HepG2 (cell line): ENCODE results near the gene EDAR. TPM values are rescaled to one million over a fixed set of nuclear protein-coding genes. Genes with fewer than 3 reads are reported as not detected.

Source experiments
- ATAC-seq: fragments of 200-7000 bp; cut with Tn5 transposase; 3 replicates; pipeline ENCODE4 v1.9.1; 2020; ENCODE audit warnings: mild to moderate bottlenecking, moderate library complexity
- BruUV-seq: library from RNA; stranded (reverse); fragments of 400-500 nt; replicated peaks from 2 replicates; lab custom pipeline; 2021; lab: Mats Ljungman, UMichigan
- CTCF ChIA-PET: fragments of 300-600 bp; formaldehyde crosslinking; extraction: SDS; loops from one replicate; lab custom pipeline; 2021; ENCODE audit warnings: low total read pairs, inconsistent platforms, low intra/inter-chr PET ratio; lab: Yijun Ruan, JAX
- POLR2A ChIA-PET: fragments of 350-600 bp; sonication (Branson Sonifier 250); formaldehyde crosslinking; loops from one replicate; lab custom pipeline; 2020; ENCODE audit warnings: antibody characterized with exemption, inconsistent platforms; lab: Yijun Ruan, JAX
- DNase-seq: peaks from one replicate; pipeline ENCODE4 v3.0.0-alpha.2; 2015; ENCODE audit warnings: low spot score
- FAIRE-seq: peaks from 3 replicates; lab custom pipeline; 2011; peaks lifted over from hg19 to GRCh38; lab: Jason Lieb, UNC
- H2AFZ ChIP-seq: one replicate; pipeline ENCODE4 v1.6.1; 2011; ENCODE audit warnings: low read length, inconsistent platforms
- H3K27ac ChIP-seq: fragments of 300-600 bp; 3 replicates; pipeline ENCODE4 v1.8.0; 2011; ENCODE audit warnings: mixed run types, mild to moderate bottlenecking, mixed read lengths, low read length, inconsistent platforms; ENCODE audit not compliant: insufficient read depth; ENCODE audit errors: extremely low read length
- H3K27me3 ChIP-seq, 2 experiments: fragments of 200-600 bp in 1 of 2; 2 replicates in 1 of 2; 3 replicates in 1 of 2; pipeline versions ENCODE4 v1.6.0 to v1.8.0; 2011; ENCODE audit warnings: low read length in 2 of 2, mild to moderate bottlenecking in 2 of 2, moderate library complexity in 2 of 2, inconsistent platforms in 1 of 2; ENCODE audit not compliant: insufficient read depth in 2 of 2, control insufficient read depth in 1 of 2
- H3K36me3 ChIP-seq, 2 experiments: fragments of 200-600 bp in 1 of 2; replicated peaks in 1 of 2; 2 replicates in 1 of 2; 3 replicates in 1 of 2; pipeline versions ENCODE4 v1.5.1 to v1.8.0; 2011; ENCODE audit warnings: low read length in 2 of 2, inconsistent platforms in 1 of 2; ENCODE audit not compliant: insufficient read depth in 2 of 2, control insufficient read depth in 1 of 2
- H3K4me1 ChIP-seq: 2 replicates; pipeline ENCODE4 v1.5.1; 2012; ENCODE audit warnings: low read length, inconsistent platforms; ENCODE audit not compliant: insufficient read depth
- H3K4me2 ChIP-seq: 2 replicates; pipeline ENCODE4 v1.6.0; 2011; ENCODE audit warnings: low read depth, low read length, inconsistent platforms
- H3K4me3 ChIP-seq, 3 experiments: fragments of 200-600 bp in 1 of 3; sonication (generic), shearing (Covaris generic) in 1 of 3; replicated peaks in 1 of 3; 2 replicates each; pipeline ENCODE4 v1.5.1; 2011 to 2016; ENCODE audit warnings: low read length in 3 of 3, inconsistent platforms in 2 of 3, low read depth in 2 of 3, mild to moderate bottlenecking in 2 of 3, control low read depth in 1 of 3, mixed read lengths in 1 of 3; ENCODE audit not compliant: insufficient read depth in 1 of 3
- H3K79me2 ChIP-seq: one replicate; pipeline ENCODE4 v1.6.1; 2011; ENCODE audit warnings: low read length, inconsistent platforms; ENCODE audit not compliant: insufficient read depth
- H3K9ac ChIP-seq: 2 replicates; pipeline ENCODE4 v1.6.0; 2011; ENCODE audit warnings: mild to moderate bottlenecking, low read depth, low read length, inconsistent platforms; ENCODE audit not compliant: insufficient read depth
- H3K9me3 ChIP-seq: 2 replicates; pipeline ENCODE4 v1.5.1; 2012; ENCODE audit warnings: mild to moderate bottlenecking, low read length
- H4K20me1 ChIP-seq: 2 replicates; pipeline ENCODE4 v1.6.0; 2011; ENCODE audit warnings: inconsistent platforms, mild to moderate bottlenecking, low read length, moderate library complexity; ENCODE audit not compliant: insufficient read depth
- ARNT ChIP-seq: fragments of 450-650 bp; IDR thresholded peaks from 2 replicates; pipeline ENCODE4 v1.6.1; 2017
- CHD2 ChIP-seq: IDR thresholded peaks from 2 replicates; pipeline ENCODE4 v1.6.1; 2011; ENCODE audit warnings: low read depth, low read length, improper control_type of control experiment
- CREB1 ChIP-seq, 2 experiments: fragments of 450-650 bp in 1 of 2; IDR thresholded peaks; 2 replicates each; pipeline ENCODE4 v1.6.1; 2016 to 2017; ENCODE audit warnings: control low read depth in 1 of 2, mild to moderate bottlenecking in 1 of 2, missing compliant biosample characterization in 1 of 2, missing genetic modification characterization in 1 of 2
- HMGXB4 ChIP-seq, 2 experiments: sonication (generic) in 1 of 2; formaldehyde crosslinking in 1 of 2; IDR thresholded peaks; 2 replicates each; pipeline versions ENCODE4 v1.4.0 to v1.6.1; 2018 to 2020; ENCODE audit warnings: missing genetic modification reagents in 2 of 2, borderline replicate concordance in 1 of 2, low read depth in 1 of 2, mild to moderate bottlenecking in 1 of 2, missing biosample characterization in 1 of 2
- IKZF5 ChIP-seq: IDR thresholded peaks from 2 replicates; pipeline ENCODE4 v1.6.1; 2018; ENCODE audit warnings: missing genetic modification reagents, mild to moderate bottlenecking, missing compliant biosample characterization
- KAT8 ChIP-seq: IDR thresholded peaks from 2 replicates; pipeline ENCODE4 v1.6.1; 2016; ENCODE audit warnings: missing genetic modification reagents, missing compliant biosample characterization
- MAFF ChIP-seq: IDR thresholded peaks from 2 replicates; pipeline ENCODE4 v1.6.1; 2011; ENCODE audit warnings: low read depth, low read length, improper control_type of control experiment
- MTA3 ChIP-seq: sonication (generic); formaldehyde crosslinking; IDR thresholded peaks from 2 replicates; pipeline ENCODE4 v1.4.0; 2020; ENCODE audit warnings: missing genetic modification reagents
- SALL2 ChIP-seq: sonication (generic); formaldehyde crosslinking; IDR thresholded peaks from 2 replicates; pipeline ENCODE4 v1.8.1; 2023; ENCODE audit warnings: mild to moderate bottlenecking, missing genetic modification reagents, inconsistent platforms
- STAG1 ChIP-seq: sonication (generic); formaldehyde crosslinking; IDR thresholded peaks from 2 replicates; pipeline ENCODE4 v1.4.0; 2020; ENCODE audit warnings: missing genetic modification reagents
- TFDP1 ChIP-seq: IDR thresholded peaks from 2 replicates; pipeline ENCODE4 v1.6.1; 2016; ENCODE audit warnings: missing compliant biosample characterization, missing genetic modification reagents, borderline replicate concordance
- ZFP91 ChIP-seq: sonication (generic); formaldehyde crosslinking; IDR thresholded peaks from 2 replicates; pipeline ENCODE4 v1.9.0; 2022; ENCODE audit warnings: missing genetic modification reagents, mild to moderate bottlenecking, borderline replicate concordance
- ZNF205 ChIP-seq: IDR thresholded peaks from 2 replicates; pipeline ENCODE4 v1.6.1; 2018; ENCODE audit warnings: missing biosample characterization, missing genetic modification reagents
- ZNF207 ChIP-seq: fragments of 450-650 bp; IDR thresholded peaks from 2 replicates; pipeline ENCODE4 v1.6.1; 2016; ENCODE audit warnings: antibody characterized with exemption, borderline replicate concordance
- ZNF280B ChIP-seq: sonication (generic); formaldehyde crosslinking; IDR thresholded peaks from 2 replicates; pipeline ENCODE4 v1.5.0; 2020; ENCODE audit warnings: missing genetic modification reagents, mild to moderate bottlenecking, borderline replicate concordance
- ZNF724P ChIP-seq: sonication (generic); formaldehyde crosslinking; IDR thresholded peaks from 2 replicates; pipeline ENCODE4 v1.8.0; 2022; ENCODE audit warnings: missing genetic modification reagents, borderline replicate concordance
- WGBS: methylation state at CpG from one replicate; pipeline ENCODE4 v1.1.6; 2017; ENCODE audit warnings: low lambda C conversion rate; 5-methylcytosine and 5-hydroxymethylcytosine counted together
- in situ Hi-C: cut with HindIII; loops from 2 replicates; pipeline ENCODE4 v1.10.0; 2017; ENCODE audit warnings: low pct_unique_long_range_greater_than_20kb; ENCODE audit not compliant: extremely low pct_ligation_motif_present
- intact Hi-C: fragments of 100-400 bp; cut with micrococcal nuclease; formaldehyde crosslinking; loops from one replicate; pipeline ENCODE4 v1.10.0; 2022; ENCODE audit not compliant: unreplicated experiment
- polyA plus RNA-seq, 8 experiments: library from polyadenylated mRNA; depleted of rRNA in 3 of 8; stranded (reverse) in 7 of 8; unstranded in 1 of 8; fragments of >200 nt; fragmentation: Illumina TruSeq in 4 of 8; extraction: Trizol in 4 of 8; gene quantifications; 2 replicates each; pipeline versions ENCODE4 v1.2.1 to v1.2.3, GENCODE V29; 2011 to 2016; ENCODE audit warnings: low read depth in 4 of 8, missing spikeins in 1 of 8, mixed read lengths in 1 of 8; ENCODE audit not compliant: insufficient read depth in 1 of 8
- total RNA-seq, 5 experiments: library from RNA; depleted of rRNA; stranded (reverse); fragments of >200 nt; fragmentation: Illumina TruSeq; extraction: Trizol; gene quantifications; 2 replicates each; pipeline ENCODE4 v1.2.3, GENCODE V29; 2016; ENCODE audit warnings: low read depth in 1 of 5

Gene EDAR
- total and polyA plus RNA-seq, 2 of the 13 experiments (the other 11 are each of a cell fraction or from before 2014, with no cell fraction given), result not detected

- FAIRE-seq (no peak), DNase-seq (no peak), ATAC-seq (no peak)
- no peak overlapping the region for H3K4me2 ChIP-seq
- no peak overlapping the region for H3K9ac ChIP-seq
- H4K20me1 ChIP-seq, result no peaks in the 10 kb centered on the region
- peaks cover 7 to 63% of the 10 kb centered on the region in 2 experiments; a peak in 4 of 5 replicates for H3K27me3 ChIP-seq
- in situ Hi-C loops (no loop called here), intact Hi-C loops (no loop called here)
- no peak overlapping the region for H2AFZ ChIP-seq
- 0 out of 2 replicates have a peak, but pooled peaks cover 6% of the 10 kb centered on the region for H3K4me1 ChIP-seq
- no TSS peak for BruUV-seq
- no peak overlapping the region for H3K4me3 ChIP-seq
- POLR2A ChIA-PET, result no interaction called here
- no peak overlapping the region for H3K27ac ChIP-seq
- no peaks in the 10 kb centered on the region for H3K36me3 ChIP-seq
- no peaks in the 10 kb centered on the region for H3K79me2 ChIP-seq
- WGBS, result 61% methylated on average over 11 of the region's 13 CpGs
- CTCF ChIA-PET, result no interaction called here
- H3K9me3 ChIP-seq, result no peaks in the 10 kb centered on the region
- TF ChIP-seq ZNF205 (no peak), KAT8 (CRISPR knock-in tag) (no peak), MAFF (no peak), MTA3 (no peak), CHD2 (no peak), ARNT (no peak), STAG1 (CRISPR knock-in tag) (no peak), CREB1 (IDR thresholded peaks at IDR 0.05) (no peak), CREB1 (CRISPR knock-in tag; IDR thresholded peaks at IDR 0.05) (no peak), ZNF724P (CRISPR knock-in tag) (no peak), ZFP91 (CRISPR knock-in tag) (no peak), ZNF207 (no peak), HMGXB4 (CRISPR knock-in tag; IDR thresholded peaks at IDR 0.05; ENCODE audit: borderline replicate concordance in 1 of 2, low read depth in 1 of 2) (no peak), SALL2 (CRISPR knock-in tag) (no peak), TFDP1 (no peak), ZNF280B (no peak), IKZF5 (CRISPR knock-in tag) (no peak)
These were observed 65.1 kb downstream of the EDAR start for GRCh38 chr2:108923736-108924579.
